Progenitor cell of endocrine pancreas (in vitro differentiated cells): ENCODE measurements around the gene IPO11. TPM values are rescaled to one million over a fixed set of nuclear protein-coding genes. Genes with fewer than 3 reads are reported as not detected.

Source experiments
- DNase-seq: peaks from one replicate; pipeline ENCODE4 v3.0.0; 2021; ENCODE audit warnings: low spot score; ENCODE audit not compliant: unreplicated experiment
- H3K27ac Mint-ChIP-seq: 2 replicates; pipeline ENCODE4 v1.8.0; 2021; ENCODE audit warnings: mild to moderate bottlenecking, moderate library complexity, mixed read lengths
- H3K27me3 Mint-ChIP-seq: 2 replicates; pipeline ENCODE4 v1.8.0; 2021; ENCODE audit warnings: mixed read lengths
- H3K36me3 Mint-ChIP-seq: 2 replicates; pipeline ENCODE4 v1.8.0; 2022; ENCODE audit warnings: mixed read lengths; ENCODE audit not compliant: insufficient read depth
- H3K4me1 Mint-ChIP-seq: 2 replicates; pipeline ENCODE4 v1.8.0; 2021; ENCODE audit warnings: low read depth, mixed read lengths
- H3K4me3 Mint-ChIP-seq: 2 replicates; pipeline ENCODE4 v1.8.0; 2021; ENCODE audit warnings: low read depth, mild to moderate bottlenecking, moderate library complexity, mixed read lengths
- H3K9me3 Mint-ChIP-seq: 2 replicates; pipeline ENCODE4 v1.8.0; 2021; ENCODE audit warnings: low read depth, mixed read lengths
- CTCF ChIP-seq: fragments of 200-600 bp; sonication (generic); IDR thresholded peaks from one replicate; pipeline ENCODE4 v1.5.0; 2021; ENCODE audit warnings: antibody characterized with exemption, mild to moderate bottlenecking; ENCODE audit not compliant: unreplicated experiment
- total RNA-seq: library from RNA; stranded (reverse); gene quantifications from 2 replicates; pipeline ENCODE4 v1.2.1, GENCODE V29; 2021

IPO11 gene
- total RNA-seq, 1 donor from 2014 or later: 32.7 TPM

- no peaks in the 10 kb centered on the region for H3K27me3 Mint-ChIP-seq
- H3K4me3 Mint-ChIP-seq: no peak overlapping the region
- H3K27ac Mint-ChIP-seq: no peak overlapping the region
- H3K9me3 Mint-ChIP-seq: peaks cover 5% of the 10 kb centered on the region
- peaks cover 18% of the 10 kb centered on the region for H3K36me3 Mint-ChIP-seq
- no peaks in the 10 kb centered on the region for H3K4me1 Mint-ChIP-seq
- no peak for DNase-seq
- no peak for TF ChIP-seq CTCF
Measured at GRCh38 chr5:62614355-62614754, 201.8 kb downstream of the IPO11 start.

- H3K4me3 Mint-ChIP-seq: no peak overlapping the region
- no peak for DNase-seq
- peaks cover 5% of the 10 kb centered on the region for H3K9me3 Mint-ChIP-seq
- no peaks in the 10 kb centered on the region for H3K4me1 Mint-ChIP-seq
- no peak overlapping the region for H3K27ac Mint-ChIP-seq
- H3K27me3 Mint-ChIP-seq: no peaks in the 10 kb centered on the region
- TF ChIP-seq CTCF: no peak
- peaks cover 17% of the 10 kb centered on the region for H3K36me3 Mint-ChIP-seq
Measured at GRCh38 chr5:62616615-62617277, 204.2 kb downstream of the IPO11 start.

GRCh38 chr5:62617943-62618342 is 205.4 kb downstream of the IPO11 start:
- Mint-ChIP-seq H3K4me3 (no peak overlapping the region), H3K36me3 (peaks cover 16% of the 10 kb centered on the region), H3K9me3 (peaks cover 5% of the 10 kb centered on the region)

GRCh38 chr5:62620761-62621160 is 208.2 kb downstream of the IPO11 start:
- DNase-seq: no peak
- Mint-ChIP-seq H3K4me1 (no peaks in the 10 kb centered on the region), H3K27me3 (no peaks in the 10 kb centered on the region), H3K4me3 (no peak overlapping the region), H3K36me3 (peaks cover 3% of the 10 kb centered on the region), H3K9me3 (no peaks in the 10 kb centered on the region), H3K27ac (no peak overlapping the region)
- no peak for TF ChIP-seq CTCF

More at GRCh38 chr5:62617943-62618342, 205.4 kb downstream of the IPO11 start:
- H3K27me3 Mint-ChIP-seq: no peaks in the 10 kb centered on the region
- H3K27ac Mint-ChIP-seq: no peak overlapping the region
- no peak for TF ChIP-seq CTCF
- no peaks in the 10 kb centered on the region for H3K4me1 Mint-ChIP-seq
- no peak for DNase-seq

- Mint-ChIP-seq H3K4me1 (no peaks in the 10 kb centered on the region), H3K27ac (no peak overlapping the region), H3K9me3 (no peaks in the 10 kb centered on the region), H3K4me3 (no peak overlapping the region), H3K36me3 (peaks cover 3% of the 10 kb centered on the region), H3K27me3 (no peaks in the 10 kb centered on the region)
- DNase-seq: no peak
- no peak for TF ChIP-seq CTCF
Measured at GRCh38 chr5:62621280-62621679, 208.7 kb downstream of the IPO11 start.
